ENCODE data around the gene KAZN. TPM values are rescaled to one million over a fixed set of nuclear protein-coding genes. Genes with fewer than 3 reads are reported as not detected.

Gene KAZN
- total RNA-seq, 1 donor from 2014 or later, result 3.7 TPM

DNA sequence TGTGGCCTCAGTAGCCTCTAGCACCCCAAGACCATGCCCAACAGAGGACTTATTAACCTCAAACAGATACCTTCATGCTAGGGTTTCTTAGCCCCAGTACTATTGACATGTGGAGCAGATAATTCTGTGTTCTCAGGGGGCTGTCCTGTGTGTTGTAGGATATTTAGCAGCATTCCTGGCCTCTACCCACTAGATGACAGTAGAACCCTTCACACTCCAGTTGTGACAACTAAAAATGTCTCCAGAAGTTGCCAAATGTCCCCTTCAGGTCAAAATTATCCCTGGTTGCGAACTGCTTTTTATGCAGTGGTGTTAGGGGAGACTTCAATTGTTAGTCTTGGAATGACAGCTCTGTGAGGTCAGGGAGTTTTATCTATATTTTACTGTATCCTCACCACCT is 8.1 kb downstream of the KAZN start:
- DNase-seq (no peak), ATAC-seq (ENCODE audit: poor library complexity) (no peak)
- intact Hi-C loops (cut with DNase I), result no loop called here

DNA sequence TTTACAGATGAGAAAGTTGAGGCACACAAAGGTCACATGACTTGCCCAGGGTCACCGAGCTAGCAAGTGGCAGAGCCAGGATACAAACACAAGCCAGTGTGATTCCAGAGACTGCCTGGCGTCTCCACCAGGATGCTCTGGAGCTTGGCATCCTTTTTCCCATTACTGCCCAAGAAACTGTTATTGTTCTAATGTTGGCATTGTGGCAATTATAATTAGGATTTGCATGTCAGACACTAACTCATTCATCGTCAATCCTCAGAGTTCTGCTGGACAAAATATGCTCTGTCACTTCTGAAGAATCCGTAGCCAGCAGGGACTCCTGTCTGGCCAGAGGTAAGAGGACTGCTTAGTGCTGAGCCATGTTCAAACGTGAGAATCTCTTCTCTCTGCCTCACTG is 8.8 kb downstream of the KAZN start:
- DNase-seq (no peak), ATAC-seq (ENCODE audit: poor library complexity) (no peak)
- intact Hi-C loops (cut with DNase I), result no loop called here

DNA sequence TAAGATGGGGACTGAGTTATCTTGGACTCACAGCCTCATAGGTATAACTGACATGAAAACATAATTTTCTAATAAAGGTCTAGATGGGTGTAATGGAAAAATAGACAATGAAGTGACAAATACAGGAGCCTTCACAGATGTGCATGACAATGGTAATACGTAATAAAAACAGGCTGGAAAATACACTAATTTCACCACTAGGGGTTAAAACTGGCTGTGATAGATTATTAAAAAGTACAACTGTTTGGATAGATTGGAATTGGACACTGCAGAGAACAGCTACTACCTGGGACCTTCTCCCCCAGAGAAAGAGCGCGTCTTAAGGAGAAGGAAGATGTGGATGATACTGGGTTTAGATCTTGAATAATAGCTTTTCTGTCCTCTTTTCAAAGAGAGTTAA is 9.8 kb downstream of the KAZN start:
- no peak for ATAC-seq (ENCODE audit: poor library complexity)
- DNase-seq, result no peak
- intact Hi-C loops (cut with DNase I), result no loop called here

DNA sequence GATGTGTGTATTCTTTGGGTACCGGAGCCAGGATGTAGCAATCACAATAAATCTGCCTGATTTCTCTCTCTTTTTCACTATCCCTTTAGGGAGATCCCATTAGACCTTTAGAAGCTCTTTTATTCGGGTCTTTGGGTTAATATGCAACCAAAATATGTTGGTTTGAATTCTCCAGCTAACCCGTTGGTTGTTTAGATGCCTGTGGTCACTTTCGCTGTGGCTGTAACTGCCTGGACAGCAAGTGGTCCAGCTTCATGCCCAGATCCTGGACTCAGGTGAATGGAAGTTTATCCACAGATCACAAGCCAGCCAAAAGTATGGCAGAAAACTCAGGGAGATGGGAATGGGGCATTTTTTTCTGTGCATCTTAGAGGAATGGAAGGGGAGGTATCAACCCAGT is 12.3 kb downstream of the KAZN start:
- DNase-seq, result no peak
- no peak for ATAC-seq (ENCODE audit: poor library complexity)
- intact Hi-C loops (cut with DNase I), result no loop called here

DNA sequence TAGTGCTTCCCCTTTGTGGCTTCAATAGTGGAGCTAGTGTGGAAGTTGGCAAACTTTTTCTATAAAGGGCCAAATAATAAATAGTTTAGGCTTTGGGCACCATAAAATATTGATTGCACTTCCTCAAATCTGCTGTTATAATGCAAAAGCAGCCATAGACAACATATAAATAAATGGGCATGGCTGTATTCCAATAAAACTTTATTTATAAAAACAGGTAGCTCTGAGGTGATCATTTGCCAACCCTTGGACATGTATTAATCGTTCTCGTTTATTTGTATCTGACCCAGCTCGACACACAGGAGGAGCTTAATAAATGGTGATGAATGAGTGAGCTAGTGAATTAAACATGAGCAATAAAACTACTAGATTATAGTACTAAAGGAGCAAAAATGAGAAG is 13.3 kb downstream of the KAZN start:
- intact Hi-C loops (cut with DNase I), result no loop called here
- no peak for DNase-seq
- ATAC-seq (ENCODE audit: poor library complexity), result no peak

DNA sequence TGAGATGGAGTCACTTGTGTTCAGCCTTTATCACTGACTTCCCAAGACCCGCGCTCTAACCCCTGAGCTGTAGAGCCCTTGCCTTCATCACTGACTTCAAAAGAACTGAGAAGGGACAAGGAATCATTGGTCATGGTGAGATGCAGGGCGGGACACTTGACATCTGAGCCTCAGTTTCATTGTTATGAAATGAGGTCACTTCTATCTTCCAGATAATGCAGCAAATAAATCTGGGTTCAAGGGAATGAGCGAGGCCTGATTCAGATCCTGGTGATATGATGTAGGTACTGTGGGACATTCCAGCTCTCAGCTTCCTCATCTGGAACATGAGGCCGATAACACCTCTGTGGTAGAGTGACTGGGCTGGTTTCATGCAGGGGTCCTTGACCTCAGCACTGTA is 13.8 kb downstream of the KAZN start:
- no peak for DNase-seq
- no peak for ATAC-seq (ENCODE audit: poor library complexity)
- intact Hi-C loops (cut with DNase I), result no loop called here

DNA sequence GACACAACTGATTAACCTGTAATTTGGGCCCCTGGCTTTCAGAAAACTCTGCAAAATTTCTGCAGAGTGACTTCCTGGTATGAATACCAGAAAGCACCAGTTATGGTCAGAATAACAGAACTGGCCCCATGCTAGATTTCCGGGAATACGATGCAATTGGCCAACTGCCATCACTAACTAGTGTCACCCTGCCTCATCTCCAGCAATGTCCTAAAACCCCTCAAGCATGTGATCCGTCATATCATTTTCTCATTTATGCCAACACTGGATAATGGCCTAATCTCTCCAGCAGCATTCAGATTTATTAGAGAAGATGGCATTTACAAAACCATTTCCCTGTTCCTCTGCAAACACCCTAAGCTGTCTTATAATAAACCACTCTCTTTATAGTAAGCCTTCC is 15.4 kb downstream of the KAZN start:
- intact Hi-C loops (cut with DNase I), result no loop called here
- DNase-seq (no peak), ATAC-seq (ENCODE audit: poor library complexity) (no peak)

DNA sequence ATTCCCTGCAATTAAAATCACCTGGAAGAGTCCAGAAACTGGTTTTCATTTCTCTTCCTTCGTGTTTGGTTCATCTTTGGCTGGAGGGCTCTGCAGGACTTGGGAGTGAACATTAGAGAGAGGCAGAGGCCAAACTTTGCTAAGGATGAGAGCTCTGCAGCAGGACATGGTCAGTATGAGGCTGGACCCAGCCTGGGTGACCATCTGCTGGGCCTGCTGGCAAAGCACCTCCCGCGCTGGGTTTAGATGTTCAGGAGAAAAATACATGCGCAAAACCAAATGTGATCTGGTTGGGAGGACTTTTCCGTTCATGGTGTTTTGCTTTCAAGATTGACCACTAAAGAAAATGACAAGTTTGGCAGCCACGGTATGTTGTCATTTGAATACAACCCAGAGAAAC is 15.9 kb downstream of the KAZN start:
- ATAC-seq (ENCODE audit: poor library complexity) (no peak), DNase-seq (no peak)
- intact Hi-C loops (cut with DNase I), result no loop called here

DNA sequence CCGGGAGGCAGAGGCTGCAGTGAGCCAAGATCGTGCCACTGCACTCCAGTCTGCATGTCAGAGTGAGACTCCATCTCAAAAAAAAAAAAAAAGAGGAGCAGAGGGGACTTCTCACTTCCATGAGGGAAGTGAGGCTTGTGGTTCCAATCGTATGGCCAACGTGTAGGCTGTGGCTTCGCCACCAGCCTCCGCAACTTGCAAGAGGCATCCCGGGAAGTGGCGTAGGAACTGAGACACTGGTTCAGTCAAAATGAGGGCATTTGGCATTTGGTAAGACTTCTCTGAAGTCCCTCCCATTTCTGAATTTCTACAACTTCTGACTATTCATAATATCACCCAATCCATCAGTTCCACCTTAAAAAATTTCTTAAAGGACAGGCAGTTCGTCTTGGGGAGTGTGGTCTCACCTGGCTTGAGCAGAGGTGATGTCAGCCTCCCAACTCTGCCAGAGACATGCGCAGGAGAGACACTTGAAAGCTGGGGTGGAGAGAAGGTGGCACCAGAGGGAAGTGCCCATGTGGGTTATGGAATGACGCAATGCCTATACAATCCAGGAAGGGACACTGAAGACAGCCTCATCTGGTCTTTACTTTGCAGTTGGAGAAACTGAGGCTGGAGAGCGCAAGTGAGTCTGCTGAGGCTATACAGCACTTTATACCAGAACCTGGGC is 17.2 kb downstream of the KAZN start:
- no peak for DNase-seq
- no peak for ATAC-seq (ENCODE audit: poor library complexity)
- intact Hi-C loops (cut with DNase I), result no loop called here

DNA sequence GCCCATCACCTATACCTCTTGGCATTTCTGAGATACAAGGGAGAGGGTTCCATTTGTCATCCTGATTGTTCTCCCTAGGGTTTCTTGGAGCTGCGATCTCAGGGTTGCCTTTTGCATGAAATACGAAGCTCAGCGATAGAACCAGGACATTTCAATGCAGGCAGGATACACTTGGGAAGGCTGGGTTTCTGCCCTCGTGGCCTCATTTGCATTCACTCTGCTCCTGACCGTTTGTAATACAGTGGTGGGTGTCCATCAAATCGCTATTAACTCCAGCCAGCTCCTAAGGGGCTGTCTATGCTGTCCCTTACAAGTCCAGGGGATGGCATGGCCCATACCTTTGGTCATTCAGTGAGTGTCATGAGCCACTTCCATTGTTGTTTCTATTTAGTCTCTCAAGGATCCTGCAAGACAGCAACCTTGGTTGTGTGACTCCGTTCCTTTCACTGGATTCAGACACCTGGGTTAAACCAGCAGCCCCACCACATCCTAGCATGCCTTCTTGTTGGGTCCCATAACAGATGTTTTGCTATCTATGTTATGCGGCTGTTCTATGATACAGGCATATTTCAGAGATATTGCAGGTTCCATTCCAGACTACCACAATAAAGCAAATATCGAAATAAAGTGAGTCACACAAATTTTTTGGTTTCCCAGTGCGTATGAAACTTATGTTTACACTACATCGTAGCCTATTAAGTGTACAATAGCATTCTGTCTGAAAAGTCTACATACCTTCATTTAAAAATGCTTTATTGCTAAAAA is 18.3 kb downstream of the KAZN start:
- ATAC-seq (ENCODE audit: poor library complexity), result no peak
- DNase-seq, result no peak
- intact Hi-C loops (cut with DNase I), result no loop called here

DNA sequence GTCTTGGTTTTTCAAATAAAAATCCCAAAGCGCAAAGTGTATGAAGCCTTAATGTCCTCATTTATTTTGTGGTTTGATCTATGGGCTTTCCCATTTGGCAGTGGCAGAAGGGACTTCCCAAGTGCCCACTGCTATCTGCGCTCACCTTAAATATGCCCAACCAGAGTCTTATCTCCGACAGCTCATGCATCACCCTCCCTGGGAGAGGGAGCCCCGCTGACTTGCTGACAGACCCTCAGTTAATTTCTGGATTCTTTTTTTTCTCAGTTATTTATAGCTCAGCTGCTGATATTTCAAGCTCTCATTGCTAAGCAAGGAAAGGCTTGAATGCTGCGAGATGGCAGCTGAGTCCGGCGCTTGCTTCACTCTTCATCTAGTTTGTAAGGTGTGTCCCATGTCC is 19.3 kb downstream of the KAZN start:
- intact Hi-C loops (cut with DNase I), result no loop called here
- no peak for DNase-seq
- no peak for ATAC-seq (ENCODE audit: poor library complexity)

DNA sequence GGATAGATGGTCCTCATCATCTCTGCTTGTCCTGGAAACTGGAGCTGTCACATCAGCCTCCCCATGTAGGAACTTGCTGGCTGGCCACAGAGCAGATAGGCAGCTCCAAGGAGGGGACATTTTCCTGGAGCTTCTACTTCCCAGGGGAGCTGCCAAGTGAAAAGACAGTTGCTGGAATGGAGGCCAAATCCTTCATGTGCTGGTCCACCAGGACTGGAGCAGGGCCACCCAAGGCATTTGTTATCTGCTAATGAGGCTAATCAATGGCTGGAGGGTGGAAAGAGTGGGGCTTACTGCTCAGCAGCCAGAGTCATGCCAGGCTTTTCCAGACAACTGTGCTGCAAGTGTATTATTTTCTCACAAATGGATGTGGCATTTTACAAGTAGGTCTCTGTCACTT is 22.5 kb downstream of the KAZN start:
- intact Hi-C loops (cut with DNase I), result no loop called here
- no peak for DNase-seq
- ATAC-seq (ENCODE audit: poor library complexity), result no peak

DNA sequence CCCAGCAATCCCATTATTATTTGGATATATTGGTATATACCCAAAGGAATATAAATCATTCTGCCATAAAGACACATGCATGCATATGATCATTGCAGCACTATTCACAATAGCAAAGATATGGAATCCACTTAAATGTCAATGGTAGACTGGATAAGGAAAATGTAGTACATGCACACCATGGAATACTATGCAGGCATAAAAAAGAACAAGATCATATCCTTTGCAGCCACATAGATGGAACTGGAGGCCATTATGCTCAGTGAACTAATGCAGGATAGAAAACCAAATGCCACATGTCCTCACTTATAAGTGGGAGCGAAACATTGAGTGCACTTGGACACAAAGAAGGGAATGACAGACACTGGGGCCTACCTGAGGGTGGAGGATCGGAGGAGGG is 24.6 kb downstream of the KAZN start:
- intact Hi-C loops (cut with DNase I), result no loop called here
- DNase-seq, result no peak
- ATAC-seq (ENCODE audit: poor library complexity), result no peak

DNA sequence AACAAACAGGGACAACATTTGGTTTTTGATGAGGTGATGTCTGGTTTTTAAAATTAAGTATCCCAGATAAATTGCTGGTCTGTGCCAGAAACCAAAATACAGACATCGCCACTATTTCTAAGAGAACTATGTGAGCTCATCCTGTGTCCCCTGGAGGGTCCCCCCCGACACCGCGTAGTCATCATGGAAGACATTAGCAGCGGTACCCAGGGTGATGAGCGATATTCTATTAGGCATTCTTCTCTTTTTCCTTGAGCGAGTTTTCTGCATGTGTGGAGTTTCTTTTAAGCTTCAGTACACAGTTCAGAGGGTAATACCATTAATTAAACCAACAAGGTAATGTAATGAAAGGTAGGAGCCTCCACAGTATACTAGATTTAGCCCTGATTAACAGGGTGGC is 26.5 kb downstream of the KAZN start:
- intact Hi-C loops (cut with DNase I), result no loop called here
- ATAC-seq (ENCODE audit: poor library complexity), result no peak
- DNase-seq, result no peak

DNA sequence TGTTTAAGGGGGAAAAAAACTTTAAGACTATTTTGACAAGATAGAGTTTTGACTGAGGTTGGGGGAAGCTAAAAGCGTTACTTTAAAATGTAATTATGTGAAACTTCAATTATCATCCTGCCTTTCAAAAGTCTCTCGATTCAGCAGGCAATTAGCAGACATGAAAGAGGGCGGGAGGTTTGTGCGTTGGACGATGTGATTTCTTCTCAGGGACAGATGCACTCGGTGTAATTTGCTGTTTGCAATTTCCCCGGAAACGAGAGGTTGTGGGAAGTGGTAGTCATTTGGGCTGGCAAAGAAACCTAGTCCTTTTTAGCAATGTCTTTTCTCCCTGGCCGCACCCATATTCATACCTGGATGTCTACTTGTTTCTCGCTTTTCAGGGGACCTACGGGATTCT is 27.1 kb downstream of the KAZN start:
- DNase-seq (no peak), ATAC-seq (ENCODE audit: poor library complexity) (no peak)
- intact Hi-C loops (cut with DNase I), result no loop called here

DNA sequence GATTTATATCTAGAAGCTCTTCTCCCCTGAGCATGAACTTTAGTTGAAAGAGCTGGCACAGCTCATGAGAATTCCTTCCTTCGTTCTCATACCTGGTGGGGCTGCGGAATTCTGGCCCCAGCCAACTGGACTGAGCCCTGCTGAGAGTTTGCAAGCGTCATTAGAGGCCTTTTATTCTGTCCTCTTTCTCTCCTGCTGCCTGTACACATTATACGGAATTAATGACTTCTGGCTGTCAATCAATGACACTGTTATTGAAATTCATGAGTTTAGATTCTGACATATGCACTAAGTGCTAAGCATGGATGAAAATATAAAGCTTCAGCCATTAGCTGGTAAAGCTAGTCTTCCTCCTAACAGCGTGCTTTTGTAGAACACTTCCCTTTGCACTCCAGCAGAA is 27.5 kb downstream of the KAZN start:
- ATAC-seq (ENCODE audit: poor library complexity), result no peak
- DNase-seq, result no peak
- intact Hi-C loops (cut with DNase I), result no loop called here

DNA sequence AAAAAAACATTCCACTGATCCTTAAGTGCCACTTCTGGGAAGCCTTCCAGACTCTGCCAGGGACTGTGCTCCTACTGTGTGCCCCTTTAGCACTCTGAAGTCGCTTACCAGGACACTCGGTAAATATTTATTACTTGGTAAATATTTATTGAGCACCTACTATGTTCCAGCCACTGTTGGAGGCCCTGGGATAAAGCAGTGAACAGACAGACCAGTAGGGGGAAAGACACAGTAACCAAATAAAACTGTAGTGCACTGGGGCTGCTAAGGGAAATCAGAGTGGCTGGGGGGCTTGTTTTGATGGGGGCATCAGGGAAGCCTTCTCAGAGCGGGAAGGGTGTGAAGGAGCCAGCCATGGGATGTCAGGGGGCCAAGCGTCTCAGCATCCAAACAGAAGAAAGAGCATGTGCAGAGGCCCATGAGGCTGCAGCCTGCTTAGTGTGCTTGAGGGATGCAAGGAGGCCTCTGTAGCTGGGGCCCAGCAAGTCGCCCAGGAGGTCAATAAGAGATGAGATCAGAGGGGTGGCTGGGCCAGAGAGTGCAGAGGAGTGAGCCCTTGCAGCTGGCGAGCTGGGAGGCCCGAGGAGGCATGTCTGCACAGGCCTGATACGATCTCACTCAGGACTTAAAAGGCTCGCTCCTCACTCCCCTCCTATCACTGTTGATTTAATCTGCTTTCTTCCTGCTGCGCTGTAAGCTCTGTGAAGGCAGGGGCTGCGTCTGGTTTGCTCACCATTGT is 28.6 kb downstream of the KAZN start:
- intact Hi-C loops (cut with DNase I), result no loop called here
- ATAC-seq (ENCODE audit: poor library complexity) (peak; percentile 91), DNase-seq (peak; percentile 71)

DNA sequence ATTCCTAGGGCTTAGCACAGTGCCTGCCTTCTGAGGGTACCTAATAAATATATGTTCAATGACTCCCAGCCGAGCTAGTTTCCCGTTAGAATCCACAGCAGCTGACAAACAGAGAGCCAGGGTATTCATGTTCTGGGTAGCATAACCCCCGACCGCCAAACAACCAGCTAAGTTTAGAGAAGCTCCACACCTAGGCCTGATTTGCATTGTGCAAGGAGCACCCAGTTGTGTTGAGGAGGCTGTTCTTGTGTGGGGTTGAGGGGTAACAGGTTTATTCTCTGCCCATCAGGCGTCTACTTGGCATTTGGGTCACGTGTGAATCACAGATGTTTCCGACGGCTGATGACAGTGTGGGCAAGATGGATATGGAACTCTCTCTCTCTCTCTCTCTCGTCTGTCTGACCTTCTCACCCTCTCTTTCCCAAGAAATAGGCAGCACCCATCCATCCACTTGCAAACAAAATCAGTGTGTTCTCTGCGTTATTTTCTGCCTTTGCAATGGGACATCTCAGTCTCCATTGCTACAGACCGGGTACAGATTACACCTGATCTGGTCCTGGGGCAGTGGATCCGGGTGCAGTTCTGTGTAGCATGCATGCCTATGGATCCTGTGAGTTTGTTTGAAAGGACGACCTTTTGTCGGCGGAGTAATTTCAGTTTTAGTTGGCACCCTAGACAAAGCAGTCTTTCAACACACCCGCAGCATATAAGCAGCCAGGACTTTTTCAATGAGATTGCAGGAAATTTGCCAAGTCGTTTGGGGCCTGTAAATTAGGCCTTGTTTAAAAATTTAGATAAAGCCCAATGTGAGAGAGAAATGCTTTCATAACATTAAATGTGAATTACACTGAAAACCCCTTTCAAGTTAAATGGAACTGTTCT is 29.4 kb downstream of the KAZN start:
- ATAC-seq (ENCODE audit: poor library complexity), result peak; percentile 52
- DNase-seq, result no peak
- intact Hi-C loops (cut with DNase I), result no loop called here

DNA sequence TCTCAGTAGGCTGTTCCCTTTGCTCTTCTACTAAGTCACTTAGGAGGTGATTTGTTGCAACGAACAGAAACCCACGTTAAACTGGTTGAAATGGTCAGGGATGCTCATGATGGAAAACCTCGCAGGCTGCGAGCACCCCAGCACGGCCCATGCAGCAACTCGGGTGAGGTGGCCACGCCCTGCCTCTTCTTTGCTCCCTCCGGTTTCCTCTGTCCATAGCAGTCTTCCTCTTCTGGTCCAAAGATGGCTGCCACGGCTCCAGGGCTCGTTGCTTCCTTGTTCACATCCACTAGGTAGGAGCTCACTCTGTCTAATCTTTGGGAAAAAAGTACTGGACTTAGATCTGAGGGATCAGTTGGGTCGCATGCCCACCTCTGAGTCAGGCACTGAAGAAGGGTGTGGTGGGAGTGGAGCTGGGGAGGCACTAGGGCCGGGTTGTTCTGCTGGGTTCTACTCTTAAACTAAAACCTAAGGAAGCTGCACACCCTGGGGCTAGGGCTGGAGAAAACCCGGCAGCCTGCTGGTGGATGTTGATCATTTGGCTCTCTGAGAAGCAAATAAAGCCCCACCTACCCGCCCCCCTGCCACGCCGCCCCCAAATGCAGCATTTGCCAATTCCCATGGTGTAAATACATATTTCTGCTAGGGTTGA is 31.0 kb downstream of the KAZN start:
- intact Hi-C loops (cut with DNase I), result no loop called here
- no peak for DNase-seq
- ATAC-seq (ENCODE audit: poor library complexity), result no peak
